Mucosa of descending colon (tissue), 3 donors: ENCODE measurements around the gene OR9A4. TPM values are rescaled to one million over a fixed set of nuclear protein-coding genes. Genes with fewer than 3 reads are reported as not detected.

Source experiments
- ATAC-seq: fragments of 200-7000 bp; cut with Tn5 transposase; one replicate; pipeline ENCODE4 v1.9.1; 2020; ENCODE audit warnings: mild to moderate bottlenecking, moderate library complexity
- DNase-seq, 3 donors: peaks; one replicate each; pipeline ENCODE4 v3.0.0-alpha.2; 2020
- H3K36me3 ChIP-seq: fragments of 200-600 bp; one replicate; pipeline ENCODE4 v1.8.0; 2021; ENCODE audit warnings: low read depth, mild to moderate bottlenecking
- H3K4me1 ChIP-seq: fragments of 200-600 bp; one replicate; pipeline ENCODE4 v1.8.0; 2021; ENCODE audit warnings: low read depth, mild to moderate bottlenecking
- H3K4me3 ChIP-seq: fragments of 200-600 bp; one replicate; pipeline ENCODE4 v1.8.0; 2021; ENCODE audit warnings: mild to moderate bottlenecking
- H3K9me3 ChIP-seq: fragments of 200-600 bp; one replicate; pipeline ENCODE4 v1.8.0; 2021; ENCODE audit warnings: mild to moderate bottlenecking
- CTCF ChIP-seq: fragments of 200-600 bp; IDR thresholded peaks from one replicate; pipeline ENCODE4 v1.8.0; 2022; ENCODE audit warnings: antibody characterized with exemption, mild to moderate bottlenecking
- intact Hi-C, 2 donors: fragments of 100-400 bp; cut with DNase I in 1 of 2; cut with micrococcal nuclease in 1 of 2; formaldehyde crosslinking; loops; one replicate each; pipeline versions ENCODE4 v1.11.0 to v1.11.1; 2022; cut with DNase I, micrococcal nuclease
- total RNA-seq, 3 donors: library from RNA; stranded (reverse); fragmentation: NEBNext Ultra II Directional in 2 of 3; extraction: Animal tissue kit (Norgen Biotek cat#: 25700) in 2 of 3; gene quantifications; one replicate each; pipeline versions ENCODE4 v1.2.1 to v1.2.4, GENCODE V29; 2021 to 2023
- donor health status: DM: no; HTN: no; CAD: no; lungs with moderate emphysema.
- donor health status: DM: no; HTN: no; CAD: no.
- donor health status: DM: no; HTN: yes; CAD: no.

OR9A4 gene
- total RNA-seq, 3 donors from 2014 or later: 0.26 TPM; not detected in 2

GRCh38 chr7:141956084-141956483, 39.9 kb downstream of the OR9A4 start:
- H3K36me3 ChIP-seq: no peaks in the 10 kb centered on the region
- intact Hi-C loops: no loop called here
- ATAC-seq (no peak), DNase-seq (no peak)
- no peaks in the 10 kb centered on the region for H3K9me3 ChIP-seq
- no peak overlapping the region for H3K4me3 ChIP-seq
- no peak for TF ChIP-seq CTCF
- no peaks in the 10 kb centered on the region for H3K4me1 ChIP-seq

- no peak for ATAC-seq
- no peaks in the 10 kb centered on the region for H3K4me1 ChIP-seq
- intact Hi-C loops: no loop called here
- no peaks in the 10 kb centered on the region for H3K9me3 ChIP-seq
- H3K36me3 ChIP-seq: no peaks in the 10 kb centered on the region
- no peak for DNase-seq
- H3K4me3 ChIP-seq: no peak overlapping the region
- no peak for TF ChIP-seq CTCF
Measured at GRCh38 chr7:141960687-141961422, 44.7 kb downstream of the OR9A4 start.

Other genes with a start within 250 kb of the OR9A4 start
- 10 to 100 TPM; 25.6 to 38.1 (median 28.0) TPM for gene DENND11, start 214.2 kb upstream of the OR9A4 start, total RNA-seq
- gene WEE2, start 208.0 kb upstream of the OR9A4 start, total RNA-seq: not detected
- 10 to 100 TPM; 67.3 to 96.4 (median 81.6) TPM for gene SSBP1, start 178.0 kb upstream of the OR9A4 start, total RNA-seq
- 1 to 10 TPM; 1.8 to 3.0 (median 2.7) TPM for gene TAS2R3, start 152.3 kb upstream of the OR9A4 start, total RNA-seq
- gene TAS2R4, start 139.7 kb upstream of the OR9A4 start, total RNA-seq: 1 to 10 TPM; 1.1 to 2.3 (median 2.1) TPM
- gene TAS2R5, start 126.2 kb upstream of the OR9A4 start, total RNA-seq: 1 to 10 TPM; 1.1 to 2.7 (median 2.4) TPM
- not detected for gene PRSS37, start 74.9 kb upstream of the OR9A4 start, total RNA-seq
- under 1 TPM in 2 of 3 donors, not detected in 1; 0.38 to 0.41 TPM for gene CLEC5A, start 30.6 kb downstream of the OR9A4 start, total RNA-seq
- gene TAS2R38, start 57.4 kb downstream of the OR9A4 start, total RNA-seq: under 1 TPM in 1 of 3 donors, not detected in 2; 0.35 TPM
- gene MGAM, start 79.5 kb downstream of the OR9A4 start, total RNA-seq: 1 to 10 TPM; 1.7 to 3.0 (median 1.8) TPM
- 10 to 100 TPM; 11.8 to 33.2 (median 25.5) TPM for gene MGAM2, start 195.3 kb downstream of the OR9A4 start, total RNA-seq